ENCODE results near the gene BCHE. TPM values are rescaled to one million over a fixed set of nuclear protein-coding genes. Genes with fewer than 3 reads are reported as not detected.

The BCHE gene
- total RNA-seq, 6 experiments from 2014 or later: 28.4 to 53.8 (median 34.4) TPM

DNA sequence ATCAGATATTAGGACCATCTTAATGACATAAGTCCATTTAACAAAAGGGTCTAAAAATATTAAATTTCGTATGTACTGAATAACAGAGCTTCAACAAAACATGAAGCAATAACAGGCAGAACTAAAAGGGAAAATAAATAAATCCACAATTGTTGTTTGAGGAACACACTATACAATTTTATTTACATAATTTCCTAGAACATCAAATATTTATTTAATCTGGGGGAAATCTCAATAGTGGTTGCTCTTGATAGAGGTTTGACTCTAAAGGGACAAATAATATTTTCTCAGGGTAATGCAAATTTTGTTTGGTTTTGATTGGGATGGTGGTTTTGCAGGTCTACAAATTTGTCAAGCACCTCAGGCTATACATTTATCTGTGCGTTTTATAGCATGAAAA lies 90.3 kb downstream of the BCHE start:
- intact Hi-C loops (cut with DNase I): no loop called here

DNA sequence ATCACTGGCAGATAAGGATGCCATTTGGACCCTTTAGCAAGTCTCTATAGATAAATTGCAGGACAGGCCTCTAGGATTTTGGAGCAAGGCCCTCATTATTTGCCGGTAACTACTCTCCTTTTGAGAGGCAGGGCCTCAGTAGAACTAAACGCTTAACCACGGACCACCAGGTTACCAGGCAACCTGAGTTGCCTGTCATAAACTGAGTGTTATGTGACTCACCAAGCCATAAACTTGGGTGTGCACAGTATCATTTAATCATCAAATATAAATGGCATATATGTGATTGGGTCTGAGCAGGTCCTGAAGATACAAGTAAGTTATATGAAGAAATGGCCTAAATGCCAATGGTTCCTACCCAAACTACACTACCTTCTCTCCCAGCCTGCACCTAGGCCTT lies 93.2 kb downstream of the BCHE start:
- DNase-seq (no peak), ATAC-seq (no peak)
- Histone ChIP-seq H3K4me1 (peaks cover 0 to 7% (median 0%) of the 10 kb centered on the region in 4 donors), H3K27ac (no peak overlapping the region), H3K4me3 (no peak overlapping the region), H3K9me3 (no peaks in the 10 kb centered on the region), H3K27me3 (no peaks in the 10 kb centered on the region), H3K36me3 (no peaks in the 10 kb centered on the region)
- intact Hi-C loops (cut with DNase I): no loop called here
- WGBS (ENCODE audit: insufficient coverage, low coverage, low lambda C conversion rate, missing lambda C conversion rate): 100% methylated on average over 1 of the region's 3 CpGs
- TF ChIP-seq, protein P1, sequence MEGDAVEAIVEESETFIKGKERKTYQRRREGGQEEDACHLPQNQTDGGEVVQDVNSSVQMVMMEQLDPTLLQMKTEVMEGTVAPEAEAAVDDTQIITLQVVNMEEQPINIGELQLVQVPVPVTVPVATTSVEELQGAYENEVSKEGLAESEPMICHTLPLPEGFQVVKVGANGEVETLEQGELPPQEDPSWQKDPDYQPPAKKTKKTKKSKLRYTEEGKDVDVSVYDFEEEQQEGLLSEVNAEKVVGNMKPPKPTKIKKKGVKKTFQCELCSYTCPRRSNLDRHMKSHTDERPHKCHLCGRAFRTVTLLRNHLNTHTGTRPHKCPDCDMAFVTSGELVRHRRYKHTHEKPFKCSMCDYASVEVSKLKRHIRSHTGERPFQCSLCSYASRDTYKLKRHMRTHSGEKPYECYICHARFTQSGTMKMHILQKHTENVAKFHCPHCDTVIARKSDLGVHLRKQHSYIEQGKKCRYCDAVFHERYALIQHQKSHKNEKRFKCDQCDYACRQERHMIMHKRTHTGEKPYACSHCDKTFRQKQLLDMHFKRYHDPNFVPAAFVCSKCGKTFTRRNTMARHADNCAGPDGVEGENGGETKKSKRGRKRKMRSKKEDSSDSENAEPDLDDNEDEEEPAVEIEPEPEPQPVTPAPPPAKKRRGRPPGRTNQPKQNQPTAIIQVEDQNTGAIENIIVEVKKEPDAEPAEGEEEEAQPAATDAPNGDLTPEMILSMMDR (IDR thresholded peaks at IDR 0.05): no peak
- TF ChIP-seq POLR2A (IDR thresholded peaks at IDR 0.05): no peak

More for the DNA sequence above, 90.3 kb downstream of the BCHE start:
- TF ChIP-seq, protein P1 (IDR thresholded peaks at IDR 0.05): no peak
- TF ChIP-seq POLR2A (IDR thresholded peaks at IDR 0.05): no peak
- Histone ChIP-seq H3K27me3 (no peaks in the 10 kb centered on the region), H3K36me3 (no peaks in the 10 kb centered on the region), H3K4me1 (peaks cover 0 to 7% (median 0%) of the 10 kb centered on the region in 4 donors), H3K4me3 (peak overlapping the region in 1 of 3 donors; percentile 4), H3K27ac (no peak overlapping the region), H3K9me3 (no peaks in the 10 kb centered on the region)
- ATAC-seq: peak in 2 of 4 donors; percentile 19 to 62
- DNase-seq: no peak
- WGBS (ENCODE audit: insufficient coverage, low coverage, low lambda C conversion rate, missing lambda C conversion rate): 23% methylated on average over 2 of the region's 2 CpGs

DNA sequence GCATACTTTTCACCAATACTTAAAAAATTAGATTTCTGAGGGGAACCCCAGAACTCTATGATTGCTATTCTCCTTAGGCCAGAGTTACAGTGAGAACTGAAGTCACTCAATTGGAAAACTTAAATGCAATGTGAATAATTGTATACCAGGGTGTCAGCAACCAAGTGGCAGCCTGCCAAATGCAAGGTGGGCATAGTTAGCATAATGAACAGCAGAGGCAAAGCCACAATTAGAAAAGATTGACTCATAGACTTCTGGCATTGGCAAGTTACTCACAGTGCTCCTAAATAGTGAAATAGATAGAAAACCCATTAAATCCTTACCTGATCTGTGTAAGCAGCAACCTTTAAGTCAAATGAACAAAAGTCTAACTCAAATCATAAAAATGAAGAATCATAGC lies 94.9 kb downstream of the BCHE start:
- TF ChIP-seq, protein P1 (IDR thresholded peaks at IDR 0.05): no peak
- no peak for TF ChIP-seq POLR2A (IDR thresholded peaks at IDR 0.05)
- Histone ChIP-seq H3K4me1 (peaks cover 0 to 7% (median 3%) of the 10 kb centered on the region in 4 donors), H3K36me3 (no peaks in the 10 kb centered on the region), H3K27ac (no peak overlapping the region), H3K4me3 (no peak overlapping the region), H3K9me3 (no peaks in the 10 kb centered on the region), H3K27me3 (no peaks in the 10 kb centered on the region)
- intact Hi-C loops (cut with DNase I): no loop called here
- no peak for ATAC-seq
- DNase-seq: no peak

DNA sequence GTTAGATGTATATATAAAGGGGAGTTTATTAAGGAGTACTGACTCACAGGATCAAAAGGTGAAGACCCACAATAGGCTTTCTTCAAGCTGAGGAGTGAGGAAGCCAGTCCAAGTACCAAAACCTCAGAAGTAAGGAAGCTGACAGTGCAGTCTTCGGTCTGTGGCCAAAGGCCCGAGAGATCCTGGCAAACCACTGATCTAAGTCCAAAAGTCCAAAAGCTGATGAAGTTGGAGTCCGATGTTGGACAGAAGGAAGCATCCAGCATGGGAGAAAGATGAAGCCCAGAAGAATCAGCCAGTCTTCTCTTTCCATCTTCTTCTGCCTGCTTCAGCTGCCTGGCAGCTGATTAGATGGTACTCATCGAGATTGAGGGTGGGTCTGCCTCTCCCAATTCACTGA lies 107.5 kb downstream of the BCHE start:
- WGBS (ENCODE audit: insufficient coverage, low coverage, low lambda C conversion rate, missing lambda C conversion rate): 45% methylated on average over 3 of the region's 4 CpGs
- TF ChIP-seq POLR2A (IDR thresholded peaks at IDR 0.05): no peak
- TF ChIP-seq, protein P1 (IDR thresholded peaks at IDR 0.05): no peak
- intact Hi-C loops (cut with DNase I): no loop called here
- H3K27ac ChIP-seq: no peak overlapping the region
- no peaks in the 10 kb centered on the region for H3K36me3 ChIP-seq
- ATAC-seq: peak in 2 of 4 donors; percentile 40 to 57
- H3K27me3 ChIP-seq: no peaks in the 10 kb centered on the region
- no peak for DNase-seq
- H3K9me3 ChIP-seq: no peaks in the 10 kb centered on the region
- H3K4me3 ChIP-seq: no peak overlapping the region
- no peaks in the 10 kb centered on the region for H3K4me1 ChIP-seq

DNA sequence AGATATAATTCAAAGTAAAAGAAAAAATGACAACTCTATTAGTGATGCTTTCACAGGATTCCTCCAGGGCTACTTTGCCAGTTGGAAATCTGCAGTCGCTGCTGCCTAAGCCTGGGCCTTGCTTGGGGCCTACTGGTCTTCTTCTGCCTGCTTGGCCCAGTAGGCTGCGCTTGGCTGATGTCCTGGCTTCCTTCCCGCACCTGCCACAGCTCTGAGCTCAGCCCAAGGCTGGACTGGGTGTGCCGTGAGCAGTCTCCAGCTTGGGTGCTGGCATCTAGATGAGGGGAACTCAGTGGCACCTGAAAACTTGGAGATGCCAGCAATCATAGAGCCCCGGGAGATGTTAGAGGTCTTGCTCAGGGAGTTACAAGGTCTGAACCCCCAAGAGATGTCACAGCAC lies 108.3 kb downstream of the BCHE start:
- Histone ChIP-seq H3K4me1 (no peaks in the 10 kb centered on the region), H3K9me3 (no peaks in the 10 kb centered on the region), H3K27ac (no peak overlapping the region), H3K36me3 (no peaks in the 10 kb centered on the region), H3K27me3 (no peaks in the 10 kb centered on the region), H3K4me3 (no peak overlapping the region)
- WGBS (ENCODE audit: insufficient coverage, low coverage, low lambda C conversion rate, missing lambda C conversion rate): 83% methylated on average over 1 of the region's 5 CpGs
- intact Hi-C loops (cut with DNase I): no loop called here
- no peak for ATAC-seq
- DNase-seq: no peak
- TF ChIP-seq, protein P1 (IDR thresholded peaks at IDR 0.05): no peak
- TF ChIP-seq POLR2A (IDR thresholded peaks at IDR 0.05): no peak
